PC-9 (cell line): ENCODE results near the gene SND1. TPM values are rescaled to one million over a fixed set of nuclear protein-coding genes. Genes with fewer than 3 reads are reported as not detected.

Experiments used
- BruUV-seq: library from RNA; stranded (reverse); fragments of 400-500 nt; replicated peaks from 2 replicates; lab custom pipeline; 2021; lab: Mats Ljungman, UMichigan
- CTCF ChIA-PET: fragments of 300-600 bp; sonication (Branson Sonifier 250); formaldehyde crosslinking; loops from one replicate; lab custom pipeline; 2022; ENCODE audit warnings: antibody characterized with exemption; lab: Charles Lee
- POLR2A ChIA-PET: fragments of 300-600 bp; sonication (Branson Sonifier 250); formaldehyde crosslinking; loops from one replicate; lab custom pipeline; 2022; ENCODE audit warnings: antibody characterized with exemption; ENCODE audit not compliant: unreplicated experiment; lab: Charles Lee
- DNase-seq, 2 experiments: peaks; one replicate each; pipeline versions ENCODE4 v3.0.0 to v3.0.0-alpha.2; 2015 to 2022; ENCODE audit warnings: mixed read lengths in 1 of 2
- H2AFZ ChIP-seq: fragments of 200-600 bp; sonication (generic); 2 replicates; pipeline ENCODE4 v1.8.1; 2017; ENCODE audit warnings: antibody characterized with exemption
- H3F3A ChIP-seq: fragments of 200-600 bp; sonication (generic); 2 replicates; pipeline ENCODE4 v1.8.1; 2017; ENCODE audit warnings: antibody characterized with exemption, mild to moderate bottlenecking, low read depth; ENCODE audit not compliant: insufficient read depth
- H3K27ac ChIP-seq: fragments of 200-600 bp; sonication (generic); 2 replicates; pipeline ENCODE4 v1.6.1; 2016; ENCODE audit warnings: mixed run types
- H3K27me3 ChIP-seq: fragments of 200-600 bp; sonication (generic); 2 replicates; pipeline ENCODE4 v1.6.1; 2016; ENCODE audit warnings: low read depth, mixed run types; ENCODE audit not compliant: insufficient read depth
- H3K36me3 ChIP-seq: fragments of 200-600 bp; sonication (generic); 2 replicates; pipeline ENCODE4 v1.6.1; 2016; ENCODE audit warnings: low read depth, mixed run types
- H3K4me1 ChIP-seq: fragments of 200-600 bp; sonication (generic); replicated peaks from 2 replicates; pipeline ENCODE4 v1.6.1; 2016; ENCODE audit warnings: mixed run types; ENCODE audit not compliant: insufficient read depth
- H3K4me2 ChIP-seq: fragments of 200-600 bp; sonication (generic); 2 replicates; pipeline ENCODE4 v1.6.1; 2017; ENCODE audit warnings: mixed run types
- H3K4me3 ChIP-seq: fragments of 200-600 bp; sonication (generic); 2 replicates; pipeline ENCODE4 v1.6.1; 2016; ENCODE audit warnings: mixed run types
- H3K79me2 ChIP-seq: fragments of 200-600 bp; sonication (generic); 2 replicates; pipeline ENCODE4 v1.6.1; 2017; ENCODE audit warnings: low read depth, mixed run types
- H3K9me2 ChIP-seq: fragments of 200-600 bp; sonication (generic); 2 replicates; pipeline ENCODE4 v1.8.1; 2017; ENCODE audit warnings: mild to moderate bottlenecking; ENCODE audit not compliant: insufficient read depth
- H3K9me3 ChIP-seq: fragments of 200-600 bp; sonication (generic); 2 replicates; pipeline ENCODE4 v1.8.1; 2016; ENCODE audit warnings: low read depth; ENCODE audit not compliant: insufficient read depth
- H4K20me1 ChIP-seq: fragments of 200-600 bp; sonication (generic); 2 replicates; pipeline ENCODE4 v1.8.1; 2017; ENCODE audit not compliant: insufficient read depth
- EZH2 ChIP-seq: fragments of 200-600 bp; sonication (generic); IDR thresholded peaks from 2 replicates; pipeline ENCODE4 v1.8.0; 2017; ENCODE audit warnings: antibody characterized with exemption, low read depth
- intact Hi-C: fragments of 100-400 bp; cut with micrococcal nuclease; formaldehyde crosslinking; loops from one replicate; pipeline ENCODE4 v1.10.0; 2022; ENCODE audit not compliant: unreplicated experiment
- total RNA-seq: library from RNA; stranded (reverse); gene quantifications from 2 replicates; pipeline ENCODE4 v1.2.3, GENCODE V29; 2021
- TF ChIP-seq, protein P1 (sequence below): fragments of 200-600 bp; sonication (generic); conservative IDR thresholded peaks from 2 replicates; pipeline ENCODE4 v1.6.1; 2017; ENCODE audit warnings: mixed run types, antibody characterized with exemption, mild to moderate bottlenecking, moderate library complexity

The SND1 gene
- total RNA-seq, 1 experiment from 2014 or later, result 273 TPM

DNA sequence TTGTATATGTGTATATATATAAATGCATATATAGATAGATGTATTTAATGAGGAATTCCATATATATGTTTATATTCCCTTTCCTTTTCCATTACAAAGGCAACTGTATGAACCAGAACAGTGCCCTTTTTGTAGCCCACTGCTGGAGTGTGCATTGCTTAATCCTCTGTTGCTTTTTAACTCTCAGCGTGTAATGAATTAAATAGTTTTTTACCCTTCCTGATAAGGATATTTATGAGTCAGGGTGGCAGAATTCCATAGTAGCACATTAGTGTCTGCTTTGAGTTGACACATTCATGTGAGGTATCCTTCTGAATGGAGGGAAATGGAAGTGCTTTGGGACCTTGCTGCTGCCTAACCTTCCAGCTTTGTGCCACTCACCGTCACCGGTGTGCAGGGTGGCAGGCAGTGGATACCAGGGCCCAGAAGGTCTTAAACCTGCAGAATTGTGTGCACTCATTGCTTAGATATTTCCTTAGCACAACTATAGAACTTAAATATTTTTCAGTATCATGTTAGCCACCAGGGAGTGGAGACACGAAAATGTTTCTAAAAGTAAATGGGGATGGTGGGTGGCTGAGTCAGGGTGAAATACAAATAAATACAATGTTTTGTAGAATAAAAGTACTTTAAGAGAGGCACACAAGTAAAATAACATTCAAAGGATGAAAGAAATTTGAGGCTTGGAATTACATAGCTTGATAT lies 117.9 kb downstream of the SND1 start:
- Histone ChIP-seq H3F3A (0 out of 2 replicates have a peak, but pooled peaks cover 3% of the 10 kb centered on the region), H3K27ac (no peak overlapping the region), H3K27me3 (no peaks in the 10 kb centered on the region), H3K9me2 (no peaks in the 10 kb centered on the region), H4K20me1 (peaks cover 43% of the 10 kb centered on the region), H3K4me3 (no peak overlapping the region), H2AFZ (no peak overlapping the region), H3K79me2 (peaks cover 52% of the 10 kb centered on the region), H3K4me1 (no peaks in the 10 kb centered on the region), H3K4me2 (no peak overlapping the region), H3K36me3 (peaks cover 7% of the 10 kb centered on the region; the same call in 1 of the 2 replicates), H3K9me3 (no peaks in the 10 kb centered on the region)
- no peak for DNase-seq
- no peak for TF ChIP-seq EZH2
- TF ChIP-seq, protein P1, sequence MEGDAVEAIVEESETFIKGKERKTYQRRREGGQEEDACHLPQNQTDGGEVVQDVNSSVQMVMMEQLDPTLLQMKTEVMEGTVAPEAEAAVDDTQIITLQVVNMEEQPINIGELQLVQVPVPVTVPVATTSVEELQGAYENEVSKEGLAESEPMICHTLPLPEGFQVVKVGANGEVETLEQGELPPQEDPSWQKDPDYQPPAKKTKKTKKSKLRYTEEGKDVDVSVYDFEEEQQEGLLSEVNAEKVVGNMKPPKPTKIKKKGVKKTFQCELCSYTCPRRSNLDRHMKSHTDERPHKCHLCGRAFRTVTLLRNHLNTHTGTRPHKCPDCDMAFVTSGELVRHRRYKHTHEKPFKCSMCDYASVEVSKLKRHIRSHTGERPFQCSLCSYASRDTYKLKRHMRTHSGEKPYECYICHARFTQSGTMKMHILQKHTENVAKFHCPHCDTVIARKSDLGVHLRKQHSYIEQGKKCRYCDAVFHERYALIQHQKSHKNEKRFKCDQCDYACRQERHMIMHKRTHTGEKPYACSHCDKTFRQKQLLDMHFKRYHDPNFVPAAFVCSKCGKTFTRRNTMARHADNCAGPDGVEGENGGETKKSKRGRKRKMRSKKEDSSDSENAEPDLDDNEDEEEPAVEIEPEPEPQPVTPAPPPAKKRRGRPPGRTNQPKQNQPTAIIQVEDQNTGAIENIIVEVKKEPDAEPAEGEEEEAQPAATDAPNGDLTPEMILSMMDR, result no peak
- no TSS peak for BruUV-seq
- ChIA-PET POLR2A (no interaction called here), CTCF (no interaction called here)
- intact Hi-C loops, result no loop called here

DNA sequence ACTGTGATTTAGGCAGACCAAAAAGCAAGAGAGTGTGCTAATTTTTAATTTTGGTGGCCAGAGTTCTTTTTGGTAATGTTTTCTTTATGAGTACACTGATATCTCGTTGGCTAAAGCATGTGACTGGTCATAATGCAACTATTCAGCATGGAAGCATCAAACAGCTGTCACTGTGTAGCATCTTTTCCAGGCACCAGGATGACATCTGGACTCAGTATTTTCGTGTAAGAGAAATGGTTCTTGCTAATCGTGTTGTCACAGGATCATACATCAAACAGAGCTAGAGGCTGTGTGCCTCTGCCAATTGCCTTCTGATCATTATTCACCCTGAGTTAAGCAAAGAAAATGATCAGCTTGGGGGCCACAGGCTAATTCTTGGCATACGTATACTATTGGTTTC lies 118.9 kb downstream of the SND1 start:
- no TSS peak for BruUV-seq
- no peak overlapping the region for H3K4me2 ChIP-seq
- peaks cover 7% of the 10 kb centered on the region; the same call in 1 of the 2 replicates for H3F3A ChIP-seq
- H4K20me1 ChIP-seq, result peaks cover 37% of the 10 kb centered on the region
- no peak overlapping the region for H3K27ac ChIP-seq
- H3K9me2 ChIP-seq, result no peaks in the 10 kb centered on the region
- intact Hi-C loops, result no loop called here
- H3K4me1 ChIP-seq, result no peaks in the 10 kb centered on the region
- H3K9me3 ChIP-seq, result no peaks in the 10 kb centered on the region
- no peaks in the 10 kb centered on the region for H3K27me3 ChIP-seq
- POLR2A ChIA-PET, result no interaction called here
- TF ChIP-seq, protein P1, result no peak
- TF ChIP-seq EZH2, result no peak
- no peak overlapping the region for H3K4me3 ChIP-seq
- CTCF ChIA-PET, result no interaction called here
- peaks cover 3% of the 10 kb centered on the region for H3K36me3 ChIP-seq
- peaks cover 47% of the 10 kb centered on the region for H3K79me2 ChIP-seq
- no peak overlapping the region for H2AFZ ChIP-seq
- DNase-seq, result no peak

DNA sequence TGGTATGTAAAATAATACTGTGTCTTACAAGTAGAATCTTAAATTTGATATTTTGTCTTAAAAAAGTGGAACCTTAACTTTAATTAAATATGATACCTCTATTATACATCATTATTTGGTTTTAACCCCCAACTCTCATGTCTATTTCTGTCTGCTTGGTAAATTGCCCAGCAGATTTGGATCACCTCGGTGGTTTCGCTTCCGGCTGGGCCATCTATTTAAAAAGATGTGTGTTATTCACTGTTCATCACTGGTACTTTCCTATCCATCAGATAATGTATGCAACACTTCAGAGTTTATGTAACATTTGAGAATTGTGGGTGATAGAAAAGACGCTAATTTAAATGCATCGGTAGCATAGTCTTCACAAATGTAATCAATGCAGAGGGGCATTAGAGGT lies 119.7 kb downstream of the SND1 start:
- H3K9me3 ChIP-seq, result no peaks in the 10 kb centered on the region
- no TSS peak for BruUV-seq
- ChIA-PET POLR2A (no interaction called here), CTCF (no interaction called here)
- H3K4me2 ChIP-seq, result no peak overlapping the region
- no peak for TF ChIP-seq EZH2
- TF ChIP-seq, protein P1, result no peak
- H3K79me2 ChIP-seq, result peaks cover 49% of the 10 kb centered on the region
- H4K20me1 ChIP-seq, result peaks cover 40% of the 10 kb centered on the region
- H3K27me3 ChIP-seq, result no peaks in the 10 kb centered on the region
- H3K9me2 ChIP-seq, result no peaks in the 10 kb centered on the region
- peaks cover 7% of the 10 kb centered on the region; the same call in 1 of the 2 replicates for H3F3A ChIP-seq
- H3K4me1 ChIP-seq, result no peaks in the 10 kb centered on the region
- no peak for DNase-seq
- no peak overlapping the region for H3K27ac ChIP-seq
- H2AFZ ChIP-seq, result no peak overlapping the region
- intact Hi-C loops, result no loop called here
- H3K36me3 ChIP-seq, result no peaks in the 10 kb centered on the region; the same call in none of the 2 replicates
- H3K4me3 ChIP-seq, result no peak overlapping the region
